PC-9 (cell line): ENCODE measurements around the gene ARHGAP24.

Source experiments
- EZH2 ChIP-seq: fragments of 200-600 bp; sonication (generic); IDR thresholded peaks from 2 replicates; pipeline ENCODE4 v1.8.0; 2017; ENCODE audit warnings: antibody characterized with exemption, low read depth
- TF ChIP-seq, protein P1 (sequence below): fragments of 200-600 bp; sonication (generic); conservative IDR thresholded peaks from 2 replicates; pipeline ENCODE4 v1.6.1; 2017; ENCODE audit warnings: mixed run types, antibody characterized with exemption, mild to moderate bottlenecking, moderate library complexity

DNA sequence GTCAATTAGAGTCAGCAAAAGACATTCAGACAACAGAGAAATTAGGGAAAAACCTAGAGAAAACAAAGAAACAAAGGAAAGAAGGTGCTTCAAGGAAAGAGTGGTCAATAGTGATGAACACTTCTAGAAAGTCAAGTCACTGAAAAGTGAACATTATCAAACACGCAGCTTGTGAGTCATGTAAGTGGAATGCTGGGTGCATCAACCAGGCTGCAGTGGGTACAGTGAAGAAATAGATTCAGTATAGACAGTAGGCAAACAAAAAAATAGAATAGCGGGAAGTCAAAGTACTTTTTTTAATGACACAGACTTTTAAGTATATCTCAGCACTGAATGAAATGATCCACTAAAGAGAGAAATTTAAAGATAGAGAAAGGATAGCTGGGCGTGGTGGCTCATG, 245.8 kb downstream of the ARHGAP24 start:
- TF ChIP-seq, protein P1, sequence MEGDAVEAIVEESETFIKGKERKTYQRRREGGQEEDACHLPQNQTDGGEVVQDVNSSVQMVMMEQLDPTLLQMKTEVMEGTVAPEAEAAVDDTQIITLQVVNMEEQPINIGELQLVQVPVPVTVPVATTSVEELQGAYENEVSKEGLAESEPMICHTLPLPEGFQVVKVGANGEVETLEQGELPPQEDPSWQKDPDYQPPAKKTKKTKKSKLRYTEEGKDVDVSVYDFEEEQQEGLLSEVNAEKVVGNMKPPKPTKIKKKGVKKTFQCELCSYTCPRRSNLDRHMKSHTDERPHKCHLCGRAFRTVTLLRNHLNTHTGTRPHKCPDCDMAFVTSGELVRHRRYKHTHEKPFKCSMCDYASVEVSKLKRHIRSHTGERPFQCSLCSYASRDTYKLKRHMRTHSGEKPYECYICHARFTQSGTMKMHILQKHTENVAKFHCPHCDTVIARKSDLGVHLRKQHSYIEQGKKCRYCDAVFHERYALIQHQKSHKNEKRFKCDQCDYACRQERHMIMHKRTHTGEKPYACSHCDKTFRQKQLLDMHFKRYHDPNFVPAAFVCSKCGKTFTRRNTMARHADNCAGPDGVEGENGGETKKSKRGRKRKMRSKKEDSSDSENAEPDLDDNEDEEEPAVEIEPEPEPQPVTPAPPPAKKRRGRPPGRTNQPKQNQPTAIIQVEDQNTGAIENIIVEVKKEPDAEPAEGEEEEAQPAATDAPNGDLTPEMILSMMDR: no peak
- TF ChIP-seq EZH2: no peak
